MM.1S (cell line): ENCODE results near the gene FMNL1.

Experiments
- DNase-seq: peaks from one replicate; pipeline ENCODE4 v3.0.0-alpha.2; 2015
- H2AFZ ChIP-seq: fragments of 300-600 bp; sonication (generic); 2 replicates; pipeline ENCODE4 v1.6.0; 2016; ENCODE audit warnings: antibody characterized with exemption, low read length
- H3F3A ChIP-seq: fragments of 300-600 bp; sonication (generic); 2 replicates; pipeline ENCODE4 v1.6.1; 2016; ENCODE audit warnings: mild to moderate bottlenecking, antibody characterized with exemption, low read length, moderate library complexity, mixed read lengths; ENCODE audit not compliant: insufficient read depth
- H3K27ac ChIP-seq: fragments of 300-600 bp; sonication (generic); 2 replicates; pipeline ENCODE4 v1.5.1; 2016; ENCODE audit warnings: mild to moderate bottlenecking, low read length
- H3K27me3 ChIP-seq: fragments of 300-600 bp; sonication (generic); replicated peaks from 2 replicates; pipeline ENCODE4 v1.6.0; 2016; ENCODE audit warnings: low read length; ENCODE audit not compliant: insufficient read depth
- H3K36me3 ChIP-seq: fragments of 300-600 bp; sonication (generic); replicated peaks from 2 replicates; pipeline ENCODE4 v1.6.1; 2016; ENCODE audit warnings: mild to moderate bottlenecking, low read length, mixed read lengths; ENCODE audit not compliant: insufficient read depth
- H3K4me1 ChIP-seq: fragments of 300-600 bp; sonication (generic); 2 replicates; pipeline ENCODE4 v1.6.1; 2016; ENCODE audit warnings: low read length, mixed read lengths
- H3K4me2 ChIP-seq: fragments of 300-600 bp; sonication (generic); 2 replicates; pipeline ENCODE4 v1.6.0; 2016; ENCODE audit warnings: low read depth, low read length
- H3K4me3 ChIP-seq: fragments of 300-600 bp; sonication (generic); 2 replicates; pipeline ENCODE4 v1.5.1; 2016; ENCODE audit warnings: low read length, mixed read lengths
- H3K79me2 ChIP-seq: fragments of 300-600 bp; sonication (generic); 2 replicates; pipeline ENCODE4 v1.6.1; 2016; ENCODE audit warnings: mixed run types, low read length, mixed read lengths
- H3K9ac ChIP-seq: fragments of 300-600 bp; sonication (generic); 2 replicates; pipeline ENCODE4 v1.6.1; 2016; ENCODE audit warnings: low read length, mixed read lengths
- H3K9me2 ChIP-seq: fragments of 300-600 bp; sonication (generic); replicated peaks from 2 replicates; pipeline ENCODE4 v1.6.1; 2016; ENCODE audit warnings: mild to moderate bottlenecking, low read length, mixed read lengths; ENCODE audit not compliant: insufficient read depth
- H3K9me3 ChIP-seq: fragments of 300-600 bp; sonication (generic); replicated peaks from 2 replicates; pipeline ENCODE4 v1.6.1; 2016; ENCODE audit warnings: mild to moderate bottlenecking, low read length, mixed read lengths; ENCODE audit not compliant: insufficient read depth
- H4K20me1 ChIP-seq: fragments of 300-600 bp; sonication (generic); 2 replicates; pipeline ENCODE4 v1.6.1; 2016; ENCODE audit warnings: mild to moderate bottlenecking, low read length, moderate library complexity, mixed read lengths; ENCODE audit not compliant: insufficient read depth
- CTCF ChIP-seq: fragments of 300-600 bp; sonication (generic); IDR thresholded peaks from 2 replicates; pipeline ENCODE4 v1.5.1; 2016; ENCODE audit warnings: antibody characterized with exemption, low read length, mixed read lengths
- EZH2 ChIP-seq: fragments of 300-600 bp; sonication (generic); optimal IDR thresholded peaks from 2 replicates; pipeline ENCODE3; 2017; ENCODE audit warnings: low read depth, mild to moderate bottlenecking, antibody characterized with exemption, low read length, mixed read lengths
- EZH2phosphoT487 ChIP-seq: fragments of 300-600 bp; sonication (generic); IDR thresholded peaks from 2 replicates; pipeline ENCODE4 v1.6.1; 2018; ENCODE audit warnings: antibody characterized with exemption, low read length

FMNL1 gene

GRCh38 chr17:45229681-45230409, 8.2 kb downstream of the FMNL1 start:
- Histone ChIP-seq H4K20me1 (no peaks in the 10 kb centered on the region), H3K4me3 (no peak overlapping the region), H3K27ac (peak overlapping the region; percentile 99), H3K36me3 (0 out of 2 replicates have a peak, but pooled peaks cover 3% of the 10 kb centered on the region), H2AFZ (no peak overlapping the region), H3K27me3 (no peaks in the 10 kb centered on the region), H3K4me2 (peak overlapping the region; percentile 90; the same call in 1 of the 2 replicates), H3K4me1 (peaks cover 48% of the 10 kb centered on the region), H3K79me2 (peaks cover 96% of the 10 kb centered on the region), H3K9ac (peak overlapping the region; percentile 98), H3K9me2 (no peaks in the 10 kb centered on the region), H3F3A (peaks cover 48% of the 10 kb centered on the region), H3K9me3 (no peaks in the 10 kb centered on the region)
- TF ChIP-seq CTCF (no peak), EZH2 (no peak), EZH2phosphoT487 (no peak)
- no peak for DNase-seq

DNA sequence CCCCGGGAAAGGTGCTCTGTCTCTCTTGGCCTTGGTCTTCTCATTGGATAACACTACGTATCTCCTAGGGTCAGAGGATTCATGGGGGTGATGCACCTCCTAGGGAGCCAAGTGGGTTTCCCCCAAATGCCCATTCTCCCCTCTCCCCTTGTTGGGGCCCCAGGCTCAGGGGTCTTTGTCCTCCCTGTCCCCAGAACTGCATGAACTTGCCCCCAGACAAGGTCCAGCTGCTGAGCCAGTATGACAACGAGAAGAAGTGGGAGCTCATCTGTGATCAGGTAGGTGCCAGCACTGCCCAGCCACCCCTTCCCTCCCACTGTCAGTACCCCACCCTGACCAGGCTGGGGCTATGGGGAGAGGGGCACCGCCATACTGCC, 8.7 kb downstream of the FMNL1 start:
- Histone ChIP-seq H3K27ac (peak overlapping the region; percentile 99; the same call in 1 of the 2 replicates), H2AFZ (no peak overlapping the region), H3K9me2 (no peaks in the 10 kb centered on the region), H3K9ac (no peak overlapping the region), H3K4me2 (no peak overlapping the region), H4K20me1 (no peaks in the 10 kb centered on the region), H3K27me3 (no peaks in the 10 kb centered on the region), H3K4me3 (no peak overlapping the region), H3K4me1 (peaks cover 47% of the 10 kb centered on the region), H3K79me2 (peaks cover 96% of the 10 kb centered on the region), H3K36me3 (0 out of 2 replicates have a peak, but pooled peaks cover 3% of the 10 kb centered on the region), H3F3A (peaks cover 48% of the 10 kb centered on the region), H3K9me3 (no peaks in the 10 kb centered on the region)
- TF ChIP-seq EZH2 (no peak), EZH2phosphoT487 (no peak), CTCF (no peak)
- no peak for DNase-seq

GRCh38 chr17:45230787-45231480, 9.2 kb downstream of the FMNL1 start:
- Histone ChIP-seq H3F3A (peaks cover 44% of the 10 kb centered on the region), H3K79me2 (peaks cover 96% of the 10 kb centered on the region), H3K4me3 (no peak overlapping the region), H3K36me3 (peaks cover 3% of the 10 kb centered on the region; the same call in 1 of the 2 replicates), H3K9ac (no peak overlapping the region), H2AFZ (no peak overlapping the region), H3K4me2 (no peak overlapping the region), H4K20me1 (no peaks in the 10 kb centered on the region), H3K4me1 (peaks cover 42% of the 10 kb centered on the region), H3K9me3 (no peaks in the 10 kb centered on the region), H3K9me2 (no peaks in the 10 kb centered on the region), H3K27me3 (no peaks in the 10 kb centered on the region), H3K27ac (peak overlapping the region; percentile 99; the same call in 1 of the 2 replicates)
- no peak for DNase-seq
- TF ChIP-seq EZH2 (no peak), CTCF (no peak), EZH2phosphoT487 (no peak)
